Neural cell (in vitro differentiated cells): ENCODE measurements around the gene TBC1D14.

Experiments
- CTCF ChIP-seq: fragments of 450-650 bp; IDR thresholded peaks from 2 replicates; pipeline ENCODE4 v1.5.1; 2014; ENCODE audit warnings: antibody characterized with exemption, mild to moderate bottlenecking, moderate library complexity; ENCODE audit not compliant: poor library complexity, severe bottlenecking
- EZH2 ChIP-seq: fragments of 200-600, 300-800 bp; shearing (Covaris generic), sonication (generic); IDR thresholded peaks from 2 replicates; pipeline ENCODE4 v1.6.1; 2014; ENCODE audit warnings: antibody characterized with exemption, low read length, borderline replicate concordance, mild to moderate bottlenecking; ENCODE audit not compliant: insufficient read depth, poor library complexity, severe bottlenecking
- TAF1 ChIP-seq: IDR thresholded peaks from 2 replicates; pipeline ENCODE4 v1.6.1; 2012; ENCODE audit warnings: low read depth

- no peak for TF ChIP-seq TAF1
- peak; percentile 95 for TF ChIP-seq CTCF
- TF ChIP-seq EZH2: no peak
Measured at GRCh38 chr4:7070729-7071511, 161.3 kb downstream of the TBC1D14 start.
